Left lung (tissue), 10 donors: ENCODE results near the gene LRRC3. TPM values are rescaled to one million over a fixed set of nuclear protein-coding genes. Genes with fewer than 3 reads are reported as not detected.

ENCODE experiments used
- ATAC-seq: fragments of 200-7000 bp; cut with Tn5 transposase; one replicate; pipeline ENCODE4 v1.9.1; 2020; ENCODE audit warnings: moderate library complexity
- DNase-seq, 4 donors: peaks; one replicate each; pipeline ENCODE4 v3.0.0-alpha.2; 2013 to 2020
- H3K27ac ChIP-seq, 2 donors: fragments of 200-600 bp; sonication (generic) in 1 of 2; one replicate each; pipeline versions ENCODE4 v1.5.0 to v1.8.0; 2020 to 2021
- H3K27me3 ChIP-seq, 2 donors: fragments of 200-600 bp; sonication (generic) in 1 of 2; one replicate each; pipeline versions ENCODE4 v1.5.0 to v1.8.0; 2020 to 2021
- H3K36me3 ChIP-seq, 2 donors: fragments of 200-600 bp; sonication (generic) in 1 of 2; one replicate each; pipeline versions ENCODE4 v1.5.0 to v1.8.0; 2020 to 2021
- H3K4me1 ChIP-seq, 2 donors: fragments of 200-600 bp; one replicate each; pipeline ENCODE4 v1.8.0; 2021
- H3K4me3 ChIP-seq, 2 donors: fragments of 200-600 bp; sonication (generic) in 1 of 2; one replicate each; pipeline versions ENCODE4 v1.5.0 to v1.8.0; 2020 to 2021; ENCODE audit warnings: mild to moderate bottlenecking in 1 of 2
- H3K9me3 ChIP-seq, 2 donors: fragments of 200-600 bp; sonication (generic) in 1 of 2; one replicate each; pipeline versions ENCODE4 v1.5.0 to v1.8.0; 2020 to 2021
- intact Hi-C, 2 donors: fragments of 100-400 bp; cut with DNase I; formaldehyde crosslinking; loops; one replicate each; pipeline versions ENCODE4 v1.11.2 to v1.14.2; 2022
- polyA plus RNA-seq, 6 donors: library from polyadenylated mRNA; unstranded; fragments of 120-200 nt; gene quantifications; one replicate each; pipeline ENCODE4 v1.2.1, GENCODE V29; 2013; ENCODE audit not compliant: insufficient read length in 6 of 6
- total RNA-seq, 2 donors: library from RNA; stranded (reverse); fragmentation: NEBNext Ultra II Directional; extraction: Animal tissue kit (Norgen Biotek cat#: 25700); gene quantifications; one replicate each; pipeline ENCODE4 v1.2.1, GENCODE V29; 2021
- TF ChIP-seq, protein P1 (sequence below), 2 donors: fragments of 200-600 bp; sonication (generic) in 1 of 2; IDR thresholded peaks; one replicate each; pipeline versions ENCODE4 v1.5.0 to v1.8.0; 2021; ENCODE audit warnings: antibody characterized with exemption in 2 of 2
- donor health status: DM: no; HTN: yes; CAD: no.
- donor health status: DM: no; HTN: no; CAD: no.

LRRC3 gene
- total and polyA plus RNA-seq, 8 donors = 2.4 to 7.0 (median 6.0) TPM

DNA sequence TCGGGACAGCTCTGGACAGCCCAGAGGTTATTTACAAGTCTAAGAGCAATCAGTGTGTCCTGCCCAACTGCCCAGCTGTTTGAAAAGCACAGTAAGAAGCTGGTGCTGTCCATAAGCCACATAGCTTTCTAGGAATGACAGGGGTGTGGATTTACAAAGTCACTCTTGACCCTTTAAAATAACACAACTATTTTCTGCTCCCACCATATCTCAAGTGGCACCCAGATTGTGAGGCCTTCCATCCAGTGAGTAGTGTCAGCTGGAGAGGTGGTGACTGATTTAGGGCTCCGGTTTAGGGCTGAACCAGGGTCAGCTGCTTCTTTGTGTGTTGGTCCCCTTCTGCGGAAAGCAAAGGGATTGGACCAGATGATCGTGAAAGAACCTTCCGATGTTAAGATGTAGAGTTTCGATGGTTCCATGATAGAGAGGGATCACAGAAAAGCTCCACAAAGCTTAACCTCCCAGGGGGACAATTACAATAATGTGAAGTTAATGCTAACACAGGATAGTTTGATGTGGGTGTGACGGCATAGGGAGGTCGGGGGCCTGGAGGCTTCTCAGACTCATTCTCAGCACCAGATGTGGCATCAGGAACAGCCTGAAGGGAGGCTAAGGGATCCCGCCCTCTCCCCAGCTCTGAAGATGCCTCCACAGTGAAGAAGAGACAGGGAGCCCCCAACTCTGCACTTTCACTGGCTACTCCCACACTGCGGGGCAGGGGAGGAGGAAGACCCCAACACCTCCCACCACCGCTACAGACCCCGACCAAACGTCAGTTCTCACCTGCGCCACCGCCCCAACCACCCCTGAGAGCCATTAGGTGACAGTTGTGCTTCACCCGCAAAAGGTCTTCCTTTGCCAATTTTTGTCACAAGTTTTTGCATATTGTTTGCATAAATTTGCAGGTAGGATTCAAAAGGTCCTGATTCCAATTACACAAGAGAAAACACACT is 40.6 kb downstream of the LRRC3 start:
- DNase-seq (no peak), ATAC-seq (no peak)
- no peaks in the 10 kb centered on the region for H3K36me3 ChIP-seq
- no peaks in the 10 kb centered on the region for H3K4me1 ChIP-seq
- H3K27me3 ChIP-seq = peaks cover 0 to 43% of the 10 kb centered on the region in 2 donors
- TF ChIP-seq, protein P1, sequence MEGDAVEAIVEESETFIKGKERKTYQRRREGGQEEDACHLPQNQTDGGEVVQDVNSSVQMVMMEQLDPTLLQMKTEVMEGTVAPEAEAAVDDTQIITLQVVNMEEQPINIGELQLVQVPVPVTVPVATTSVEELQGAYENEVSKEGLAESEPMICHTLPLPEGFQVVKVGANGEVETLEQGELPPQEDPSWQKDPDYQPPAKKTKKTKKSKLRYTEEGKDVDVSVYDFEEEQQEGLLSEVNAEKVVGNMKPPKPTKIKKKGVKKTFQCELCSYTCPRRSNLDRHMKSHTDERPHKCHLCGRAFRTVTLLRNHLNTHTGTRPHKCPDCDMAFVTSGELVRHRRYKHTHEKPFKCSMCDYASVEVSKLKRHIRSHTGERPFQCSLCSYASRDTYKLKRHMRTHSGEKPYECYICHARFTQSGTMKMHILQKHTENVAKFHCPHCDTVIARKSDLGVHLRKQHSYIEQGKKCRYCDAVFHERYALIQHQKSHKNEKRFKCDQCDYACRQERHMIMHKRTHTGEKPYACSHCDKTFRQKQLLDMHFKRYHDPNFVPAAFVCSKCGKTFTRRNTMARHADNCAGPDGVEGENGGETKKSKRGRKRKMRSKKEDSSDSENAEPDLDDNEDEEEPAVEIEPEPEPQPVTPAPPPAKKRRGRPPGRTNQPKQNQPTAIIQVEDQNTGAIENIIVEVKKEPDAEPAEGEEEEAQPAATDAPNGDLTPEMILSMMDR (IDR thresholded peaks at IDR 0.05) = no peak
- H3K27ac ChIP-seq = no peak overlapping the region
- peaks cover 0 to 19% of the 10 kb centered on the region in 2 donors for H3K9me3 ChIP-seq
- intact Hi-C loops = loop anchor here in 1 of 2 donors (5.0 kb wide), 1 partner anchor 79 kb away; no protein-coding TSS in a partner anchor
- H3K4me3 ChIP-seq = no peak overlapping the region

DNA sequence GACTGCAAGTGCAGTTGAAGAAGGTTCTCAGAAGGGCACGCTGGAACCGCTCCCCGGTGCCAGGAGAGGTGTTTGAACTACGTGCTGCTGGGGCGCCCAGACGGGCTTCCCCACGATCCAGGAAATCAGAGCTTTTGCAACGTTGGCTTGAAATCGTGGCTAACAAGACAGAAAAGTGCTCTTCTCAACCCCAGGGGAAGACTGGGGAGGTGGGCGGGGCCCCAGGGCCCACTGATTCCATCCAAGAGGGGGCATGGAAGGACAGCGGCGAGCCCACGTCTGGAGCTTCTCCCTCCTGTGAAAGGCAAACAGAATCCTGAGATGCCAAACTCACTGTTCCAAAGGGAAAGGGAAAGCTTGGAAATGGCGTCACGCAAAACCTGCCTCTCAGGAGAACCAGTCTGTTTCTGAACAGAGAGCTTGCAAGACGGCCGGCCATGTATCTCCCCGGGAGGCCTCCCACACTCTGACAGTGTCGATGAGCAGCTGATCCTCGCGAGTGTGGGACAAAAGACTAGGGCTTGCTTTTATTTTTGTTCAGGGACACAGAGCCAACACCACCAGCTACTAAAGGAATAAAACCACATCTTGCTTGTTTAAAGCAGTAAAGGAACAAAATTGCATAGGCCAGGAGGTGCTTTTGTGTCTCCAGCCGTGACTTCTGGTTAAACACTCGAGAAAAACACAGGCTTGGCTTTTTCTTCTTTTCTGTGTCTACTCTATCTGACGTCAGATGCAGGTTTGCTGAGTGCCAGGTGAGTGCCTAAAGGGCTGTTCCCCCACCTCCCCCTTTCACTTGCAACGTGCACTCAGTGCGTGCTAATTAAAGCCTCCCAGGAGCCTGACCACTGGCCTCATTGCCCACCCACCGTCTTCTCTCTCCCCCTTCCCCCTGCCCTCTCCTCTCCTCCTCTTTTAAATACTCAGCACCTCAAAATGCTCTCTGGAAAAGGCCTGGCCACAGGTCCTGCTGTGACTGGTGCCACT is 41.5 kb downstream of the LRRC3 start:
- DNase-seq = peak in 2 of 4 donors; percentile 43 to 56
- Histone ChIP-seq H3K27ac (peak overlapping the region in 1 of 2 donors; percentile 42), H3K4me1 (no peaks in the 10 kb centered on the region), H3K27me3 (peaks cover 0 to 43% of the 10 kb centered on the region in 2 donors), H3K9me3 (peaks cover 0 to 19% of the 10 kb centered on the region in 2 donors), H3K4me3 (no peak overlapping the region), H3K36me3 (no peaks in the 10 kb centered on the region)
- ATAC-seq = peak; percentile 78
- TF ChIP-seq, protein P1 (IDR thresholded peaks at IDR 0.05) = no peak
- intact Hi-C loops = loop anchor here in 1 of 2 donors (5.0 kb wide), 1 partner anchor 80 kb away; no protein-coding TSS in a partner anchor

DNA sequence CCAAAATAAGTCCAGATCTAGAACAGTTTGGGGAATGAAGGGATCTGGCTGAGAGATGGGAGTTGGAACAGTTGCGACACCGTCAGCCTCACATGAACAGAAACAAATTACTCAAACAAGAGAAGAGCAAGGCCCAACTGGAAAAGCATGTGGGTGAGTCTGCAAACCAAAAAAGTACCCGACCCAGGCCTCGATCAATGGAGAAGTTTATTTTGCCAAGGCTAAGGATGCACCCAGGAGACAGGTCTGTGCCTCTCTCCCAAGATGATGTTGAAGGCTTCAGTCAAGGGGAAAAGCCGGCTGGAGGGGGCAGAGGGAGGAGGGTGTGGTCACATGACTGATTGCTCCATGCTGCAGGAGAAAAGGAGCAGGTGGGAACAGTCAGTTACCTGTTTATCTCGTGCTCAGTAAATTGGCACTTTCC is 42.4 kb downstream of the LRRC3 start:
- no peak overlapping the region for H3K4me3 ChIP-seq
- peak in 1 of 4 donors; percentile 34 for DNase-seq
- H3K9me3 ChIP-seq = peaks cover 0 to 10% of the 10 kb centered on the region in 2 donors
- H3K27me3 ChIP-seq = peaks cover 0 to 47% of the 10 kb centered on the region in 2 donors
- H3K36me3 ChIP-seq = no peaks in the 10 kb centered on the region
- TF ChIP-seq, protein P1 (IDR thresholded peaks at IDR 0.05) = no peak
- peak overlapping the region in 1 of 2 donors; percentile 42 for H3K27ac ChIP-seq
- ATAC-seq = peak; percentile 37
- intact Hi-C loops = loop anchor here in 1 of 2 donors (5.0 kb wide), 1 partner anchor 80 kb away; no protein-coding TSS in a partner anchor
- H3K4me1 ChIP-seq = no peaks in the 10 kb centered on the region

DNA sequence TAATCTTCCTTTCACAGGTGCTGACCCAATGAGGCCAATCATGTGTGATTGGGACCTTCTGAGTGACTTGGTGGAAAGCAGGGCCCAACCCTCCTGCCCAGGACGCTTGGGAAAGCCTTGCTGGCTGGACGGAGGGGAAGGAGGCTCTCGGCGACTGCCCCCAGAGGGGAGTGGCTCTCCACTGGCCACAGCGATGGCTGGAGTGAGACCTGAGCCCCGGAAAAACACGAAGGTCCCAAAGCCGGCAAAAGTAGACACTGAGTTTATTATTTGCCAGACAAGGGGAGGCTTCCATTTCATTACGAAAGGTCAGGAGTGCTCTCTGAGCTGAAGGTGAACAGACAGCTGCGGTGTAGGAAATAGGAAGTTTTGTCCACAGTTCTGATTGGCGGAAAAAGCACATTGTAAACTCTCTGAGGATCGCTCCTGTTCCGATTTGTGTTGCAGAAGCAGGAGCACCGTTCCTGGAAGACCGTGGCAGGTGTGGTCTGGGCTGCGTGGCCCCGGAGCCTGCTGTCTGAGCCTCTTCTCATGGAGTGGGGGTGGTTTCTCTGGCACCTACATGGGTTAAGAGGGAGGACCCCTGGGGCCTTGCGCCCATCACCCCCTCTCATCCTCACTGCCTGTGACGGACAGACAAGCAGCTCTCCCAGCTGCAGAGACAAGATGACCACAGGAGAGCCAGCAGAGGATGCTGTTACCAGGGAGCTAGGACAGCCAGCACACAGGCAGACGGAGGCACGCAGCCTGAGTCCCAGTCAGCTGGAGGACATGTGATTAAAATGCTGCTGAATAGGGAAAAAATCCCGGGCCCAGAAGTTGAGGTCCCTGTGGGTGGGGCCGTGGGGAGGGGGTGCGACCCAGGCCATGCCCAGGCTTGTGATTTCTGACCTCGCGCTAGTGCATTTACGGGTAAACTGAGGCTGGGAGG is 43.2 kb downstream of the LRRC3 start:
- Histone ChIP-seq H3K9me3 (peaks cover 0 to 2% of the 10 kb centered on the region in 2 donors), H3K27me3 (peaks cover 0 to 50% of the 10 kb centered on the region in 2 donors), H3K4me3 (no peak overlapping the region), H3K4me1 (no peaks in the 10 kb centered on the region), H3K27ac (no peak overlapping the region), H3K36me3 (no peaks in the 10 kb centered on the region)
- no peak for DNase-seq
- no peak for ATAC-seq
- TF ChIP-seq, protein P1 (IDR thresholded peaks at IDR 0.05) = no peak
- intact Hi-C loops = loop anchor here in 1 of 2 donors (5.0 kb wide), 1 partner anchor 81 kb away; no protein-coding TSS in a partner anchor
